ENCODE data around the gene CFAP210. TPM values are rescaled to one million over a fixed set of nuclear protein-coding genes. Genes with fewer than 3 reads are reported as not detected.

CFAP210 gene
- total RNA-seq, 1 donor from 2014 or later, result not detected

DNA sequence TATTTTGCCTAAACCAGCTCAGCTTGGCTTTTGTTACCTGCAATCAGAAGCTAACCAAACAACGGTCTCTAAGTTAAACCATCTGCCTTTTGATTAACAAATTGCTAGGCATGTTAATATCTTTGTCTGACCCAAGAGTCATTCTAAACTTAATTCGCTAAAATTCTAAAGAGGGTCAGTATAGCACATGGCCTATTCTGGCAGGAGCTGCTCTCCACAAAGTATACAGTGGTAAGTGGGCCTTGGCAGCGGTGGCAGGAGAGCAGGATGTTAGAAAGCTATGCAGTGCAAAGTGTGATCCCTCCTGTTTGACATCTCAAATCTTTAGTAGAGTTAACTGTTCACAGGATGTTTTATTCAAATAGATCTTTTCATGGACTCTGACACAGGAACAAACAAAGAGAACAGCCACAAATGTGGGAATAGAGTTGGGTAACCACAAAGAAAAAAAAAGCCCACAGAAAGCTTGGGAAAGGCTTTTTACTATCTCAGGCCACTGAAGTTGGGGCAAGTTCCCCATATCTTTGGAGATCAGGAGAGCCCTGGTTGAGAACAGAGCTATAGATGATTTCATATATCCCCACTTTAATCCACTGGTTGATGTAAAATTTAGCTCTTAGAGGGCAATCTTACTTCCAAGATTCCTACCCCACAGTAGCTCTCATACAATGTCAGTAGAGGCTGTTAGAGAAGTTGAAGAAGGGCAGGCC is 10.6 kb downstream of the CFAP210 start:
- Mint-ChIP-seq H3K9me3 (ENCODE audit: low read depth) (peaks cover 3% of the 10 kb centered on the region), H3K4me1 (ENCODE audit: low read depth) (no peaks in the 10 kb centered on the region), H3K4me3 (ENCODE audit: unreplicated experiment) (no peak overlapping the region), H3K36me3 (ENCODE audit: low read depth) (peaks cover 2% of the 10 kb centered on the region), H3K27me3 (ENCODE audit: low read depth) (no peaks in the 10 kb centered on the region), H3K27ac (ENCODE audit: unreplicated experiment) (no peak overlapping the region)
- TF ChIP-seq, protein P1, sequence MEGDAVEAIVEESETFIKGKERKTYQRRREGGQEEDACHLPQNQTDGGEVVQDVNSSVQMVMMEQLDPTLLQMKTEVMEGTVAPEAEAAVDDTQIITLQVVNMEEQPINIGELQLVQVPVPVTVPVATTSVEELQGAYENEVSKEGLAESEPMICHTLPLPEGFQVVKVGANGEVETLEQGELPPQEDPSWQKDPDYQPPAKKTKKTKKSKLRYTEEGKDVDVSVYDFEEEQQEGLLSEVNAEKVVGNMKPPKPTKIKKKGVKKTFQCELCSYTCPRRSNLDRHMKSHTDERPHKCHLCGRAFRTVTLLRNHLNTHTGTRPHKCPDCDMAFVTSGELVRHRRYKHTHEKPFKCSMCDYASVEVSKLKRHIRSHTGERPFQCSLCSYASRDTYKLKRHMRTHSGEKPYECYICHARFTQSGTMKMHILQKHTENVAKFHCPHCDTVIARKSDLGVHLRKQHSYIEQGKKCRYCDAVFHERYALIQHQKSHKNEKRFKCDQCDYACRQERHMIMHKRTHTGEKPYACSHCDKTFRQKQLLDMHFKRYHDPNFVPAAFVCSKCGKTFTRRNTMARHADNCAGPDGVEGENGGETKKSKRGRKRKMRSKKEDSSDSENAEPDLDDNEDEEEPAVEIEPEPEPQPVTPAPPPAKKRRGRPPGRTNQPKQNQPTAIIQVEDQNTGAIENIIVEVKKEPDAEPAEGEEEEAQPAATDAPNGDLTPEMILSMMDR (IDR thresholded peaks at IDR 0.05), result no peak
- no peak for DNase-seq (ENCODE audit: low spot score)

DNA sequence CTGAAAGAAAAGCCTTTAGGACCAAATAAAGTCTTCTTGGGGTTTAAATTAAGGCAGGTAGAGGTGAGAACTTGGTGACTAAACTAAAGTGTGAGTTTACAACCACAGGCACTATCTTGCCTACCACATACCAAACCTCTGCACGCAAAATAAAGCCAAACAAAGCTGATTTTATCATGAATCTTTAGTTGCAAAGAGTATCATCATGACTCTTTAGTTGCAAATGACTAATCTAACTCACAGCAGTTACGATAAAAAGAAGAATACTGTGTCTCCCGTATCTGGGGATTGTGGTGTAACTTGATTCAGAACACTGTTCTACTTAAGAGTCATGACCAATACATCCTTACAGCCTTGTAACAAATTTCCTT is 11.2 kb downstream of the CFAP210 start:
- H3K36me3 Mint-ChIP-seq (ENCODE audit: low read depth), result no peaks in the 10 kb centered on the region

DNA sequence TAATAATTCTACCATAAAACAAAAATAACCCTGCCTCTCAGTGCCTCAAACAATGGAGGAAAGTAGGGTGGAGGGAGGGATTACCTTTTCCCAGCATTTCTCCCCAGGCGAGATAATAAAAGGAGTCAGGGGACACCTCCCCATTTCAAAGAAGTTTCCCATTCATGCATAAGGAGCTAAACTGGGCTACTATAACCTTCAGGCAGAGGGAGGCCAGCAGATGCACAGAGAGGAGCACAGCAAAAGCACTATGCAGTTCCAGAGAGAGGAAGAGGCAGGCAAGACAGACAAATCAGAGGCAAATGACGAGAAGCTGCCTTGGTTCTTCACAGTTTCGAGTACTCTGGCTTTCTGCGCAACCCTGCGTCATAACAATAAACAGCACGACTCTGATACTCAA is 17.4 kb downstream of the CFAP210 start:
- Mint-ChIP-seq H3K9me3 (ENCODE audit: low read depth) (peaks cover 3% of the 10 kb centered on the region), H3K36me3 (ENCODE audit: low read depth) (no peaks in the 10 kb centered on the region), H3K27me3 (ENCODE audit: low read depth) (no peaks in the 10 kb centered on the region), H3K4me1 (ENCODE audit: low read depth) (no peaks in the 10 kb centered on the region), H3K4me3 (ENCODE audit: unreplicated experiment) (no peak overlapping the region), H3K27ac (ENCODE audit: unreplicated experiment) (no peak overlapping the region)
- TF ChIP-seq, protein P1 (IDR thresholded peaks at IDR 0.05), result no peak
- DNase-seq (ENCODE audit: low spot score), result no peak

More for the DNA sequence above, 11.2 kb downstream of the CFAP210 start:
- H3K9me3 Mint-ChIP-seq (ENCODE audit: low read depth), result peaks cover 3% of the 10 kb centered on the region
- no peaks in the 10 kb centered on the region for H3K4me1 Mint-ChIP-seq (ENCODE audit: low read depth)
- no peaks in the 10 kb centered on the region for H3K27me3 Mint-ChIP-seq (ENCODE audit: low read depth)
- TF ChIP-seq, protein P1 (IDR thresholded peaks at IDR 0.05), result no peak
- no peak for DNase-seq (ENCODE audit: low spot score)
- no peak overlapping the region for H3K4me3 Mint-ChIP-seq (ENCODE audit: unreplicated experiment)
- H3K27ac Mint-ChIP-seq (ENCODE audit: unreplicated experiment), result no peak overlapping the region

DNA sequence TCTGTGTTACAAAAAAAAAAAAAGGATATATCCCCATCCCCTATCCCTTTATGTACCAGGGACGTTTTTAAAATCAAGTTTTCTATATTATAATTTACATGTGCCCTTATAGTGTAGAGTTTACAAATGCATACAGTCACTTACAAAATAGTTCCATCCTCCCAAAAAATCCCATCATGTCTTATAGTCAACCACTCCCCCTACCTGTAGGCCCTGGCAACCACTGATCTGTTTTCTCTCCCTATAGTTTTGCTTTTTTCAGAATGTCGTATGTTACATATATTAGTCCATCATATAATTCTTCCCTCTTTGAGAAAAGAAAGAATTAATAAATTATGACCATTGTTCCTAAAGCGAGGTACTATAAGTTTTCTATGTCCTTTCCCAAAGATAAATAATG is 17.8 kb downstream of the CFAP210 start:
- Mint-ChIP-seq H3K36me3 (ENCODE audit: low read depth) (no peaks in the 10 kb centered on the region), H3K27ac (ENCODE audit: unreplicated experiment) (no peak overlapping the region), H3K9me3 (ENCODE audit: low read depth) (peaks cover 3% of the 10 kb centered on the region), H3K4me1 (ENCODE audit: low read depth) (no peaks in the 10 kb centered on the region), H3K4me3 (ENCODE audit: unreplicated experiment) (no peak overlapping the region), H3K27me3 (ENCODE audit: low read depth) (no peaks in the 10 kb centered on the region)
- DNase-seq (ENCODE audit: low spot score), result no peak
- TF ChIP-seq, protein P1 (IDR thresholded peaks at IDR 0.05), result peak; percentile 31

DNA sequence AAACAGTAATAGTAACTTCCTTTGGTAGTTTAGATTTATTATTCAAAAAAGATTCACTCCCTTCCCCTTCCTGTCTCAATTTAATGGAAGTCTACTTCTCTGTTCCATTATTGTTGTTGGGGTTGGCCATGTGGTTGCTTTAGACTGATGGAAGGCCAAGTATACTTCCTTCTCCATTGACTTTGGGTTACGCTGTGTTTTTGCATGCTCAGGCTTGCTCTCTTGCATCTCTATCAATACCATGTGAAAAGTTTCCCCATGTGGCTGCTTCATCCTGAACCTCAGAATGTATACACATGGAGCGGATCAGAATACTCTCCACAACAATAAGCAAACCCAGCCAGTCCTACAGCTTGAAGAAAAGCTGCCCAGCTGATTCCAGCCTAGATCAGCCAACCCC is 20.3 kb downstream of the CFAP210 start:
- H3K9me3 Mint-ChIP-seq (ENCODE audit: low read depth), result no peaks in the 10 kb centered on the region
- no peak overlapping the region for H3K27ac Mint-ChIP-seq (ENCODE audit: unreplicated experiment)
- no peak for DNase-seq (ENCODE audit: low spot score)
- no peaks in the 10 kb centered on the region for H3K4me1 Mint-ChIP-seq (ENCODE audit: low read depth)
- no peak overlapping the region for H3K4me3 Mint-ChIP-seq (ENCODE audit: unreplicated experiment)
- no peaks in the 10 kb centered on the region for H3K27me3 Mint-ChIP-seq (ENCODE audit: low read depth)
- no peaks in the 10 kb centered on the region for H3K36me3 Mint-ChIP-seq (ENCODE audit: low read depth)
- TF ChIP-seq, protein P1 (IDR thresholded peaks at IDR 0.05), result no peak
